ENCODE results near the gene LRRC8C. TPM values are rescaled to one million over a fixed set of nuclear protein-coding genes. Genes with fewer than 3 reads are reported as not detected.

Gene LRRC8C
- total RNA-seq, 1 donor from 2014 or later: 2.3 TPM

DNA sequence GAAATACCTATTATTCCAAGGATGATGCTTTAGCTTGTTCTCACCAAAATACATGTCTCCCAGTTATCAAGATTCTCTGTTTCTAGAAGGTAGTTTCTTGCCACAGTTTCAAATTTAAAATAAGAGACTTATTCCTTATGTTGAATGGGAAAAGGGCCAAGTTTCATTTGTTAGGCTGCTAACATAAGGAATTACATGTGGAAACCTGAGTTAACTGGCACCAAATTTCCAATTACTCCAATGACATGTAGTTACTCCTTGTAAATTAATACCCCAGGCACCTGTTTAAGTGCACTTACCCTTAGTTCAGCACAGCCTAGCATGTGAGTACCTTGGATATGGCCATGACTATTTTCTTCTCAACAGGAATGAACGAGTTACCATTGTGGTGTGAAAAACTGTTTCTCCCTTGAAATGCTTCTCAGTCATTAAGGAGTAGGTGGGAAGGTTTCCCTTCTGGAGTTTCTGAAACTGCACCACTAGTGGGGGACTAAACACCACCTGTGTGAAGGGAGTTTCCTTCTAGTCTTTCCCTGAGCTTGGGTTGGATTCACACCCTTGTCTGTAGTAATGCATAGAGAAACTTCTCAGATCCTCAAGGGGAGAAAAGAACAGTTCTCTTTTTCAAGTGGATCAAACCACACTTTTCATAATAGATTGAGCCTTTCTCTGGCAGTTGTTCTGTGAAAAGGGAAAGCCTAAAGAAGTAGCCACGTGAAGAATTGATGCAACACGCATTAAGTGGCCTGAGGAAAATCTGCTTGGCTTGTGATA, 32.3 kb upstream of the LRRC8C start:
- Histone ChIP-seq H3K36me3 (ENCODE audit: insufficient read depth, low read length) (no peaks in the 10 kb centered on the region), H3K27ac (ENCODE audit: low read depth, low read length) (no peak overlapping the region), H3K9ac (ENCODE audit: low read length) (no peak overlapping the region), H3K4me3 (ENCODE audit: insufficient read depth, low read depth, low read length) (no peak overlapping the region), H2AFZ (ENCODE audit: low read depth, low read length) (no peak overlapping the region), H3K79me2 (ENCODE audit: insufficient read depth, low read length) (no peaks in the 10 kb centered on the region), H3K4me1 (ENCODE audit: insufficient read depth, low read length) (peaks cover 12% of the 10 kb centered on the region), H4K20me1 (ENCODE audit: insufficient read depth, low read length) (no peaks in the 10 kb centered on the region), H3K9me3 (ENCODE audit: insufficient read depth, low read depth, low read length) (no peaks in the 10 kb centered on the region), H3K27me3 (ENCODE audit: insufficient read depth, low read length) (no peaks in the 10 kb centered on the region), H3K4me2 (ENCODE audit: low read length) (no peak overlapping the region)
- no peak for FAIRE-seq
- no peak overlapping the region for H3K4me3 Mint-ChIP-seq (ENCODE audit: unreplicated experiment)
- no peaks in the 10 kb centered on the region for H3K36me3 Mint-ChIP-seq (ENCODE audit: low read depth, unreplicated experiment)
- H3K4me1 Mint-ChIP-seq (ENCODE audit: low read depth, unreplicated experiment): peaks cover 12% of the 10 kb centered on the region
- no peak for DNase-seq (ENCODE audit: low read depth)
- H3K9me3 Mint-ChIP-seq (ENCODE audit: unreplicated experiment): no peaks in the 10 kb centered on the region
- no peak overlapping the region for H3K27ac Mint-ChIP-seq (ENCODE audit: unreplicated experiment)
- TF ChIP-seq EZH2 (IDR thresholded peaks at IDR 0.05; ENCODE audit: insufficient read depth, low read length): no peak
- TF ChIP-seq, protein P1, sequence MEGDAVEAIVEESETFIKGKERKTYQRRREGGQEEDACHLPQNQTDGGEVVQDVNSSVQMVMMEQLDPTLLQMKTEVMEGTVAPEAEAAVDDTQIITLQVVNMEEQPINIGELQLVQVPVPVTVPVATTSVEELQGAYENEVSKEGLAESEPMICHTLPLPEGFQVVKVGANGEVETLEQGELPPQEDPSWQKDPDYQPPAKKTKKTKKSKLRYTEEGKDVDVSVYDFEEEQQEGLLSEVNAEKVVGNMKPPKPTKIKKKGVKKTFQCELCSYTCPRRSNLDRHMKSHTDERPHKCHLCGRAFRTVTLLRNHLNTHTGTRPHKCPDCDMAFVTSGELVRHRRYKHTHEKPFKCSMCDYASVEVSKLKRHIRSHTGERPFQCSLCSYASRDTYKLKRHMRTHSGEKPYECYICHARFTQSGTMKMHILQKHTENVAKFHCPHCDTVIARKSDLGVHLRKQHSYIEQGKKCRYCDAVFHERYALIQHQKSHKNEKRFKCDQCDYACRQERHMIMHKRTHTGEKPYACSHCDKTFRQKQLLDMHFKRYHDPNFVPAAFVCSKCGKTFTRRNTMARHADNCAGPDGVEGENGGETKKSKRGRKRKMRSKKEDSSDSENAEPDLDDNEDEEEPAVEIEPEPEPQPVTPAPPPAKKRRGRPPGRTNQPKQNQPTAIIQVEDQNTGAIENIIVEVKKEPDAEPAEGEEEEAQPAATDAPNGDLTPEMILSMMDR (IDR thresholded peaks at IDR 0.05; ENCODE audit: insufficient read depth, low read depth, low read length): no peak
- peaks cover 27% of the 10 kb centered on the region for H3K27me3 Mint-ChIP-seq (ENCODE audit: low read depth, unreplicated experiment)

DNA sequence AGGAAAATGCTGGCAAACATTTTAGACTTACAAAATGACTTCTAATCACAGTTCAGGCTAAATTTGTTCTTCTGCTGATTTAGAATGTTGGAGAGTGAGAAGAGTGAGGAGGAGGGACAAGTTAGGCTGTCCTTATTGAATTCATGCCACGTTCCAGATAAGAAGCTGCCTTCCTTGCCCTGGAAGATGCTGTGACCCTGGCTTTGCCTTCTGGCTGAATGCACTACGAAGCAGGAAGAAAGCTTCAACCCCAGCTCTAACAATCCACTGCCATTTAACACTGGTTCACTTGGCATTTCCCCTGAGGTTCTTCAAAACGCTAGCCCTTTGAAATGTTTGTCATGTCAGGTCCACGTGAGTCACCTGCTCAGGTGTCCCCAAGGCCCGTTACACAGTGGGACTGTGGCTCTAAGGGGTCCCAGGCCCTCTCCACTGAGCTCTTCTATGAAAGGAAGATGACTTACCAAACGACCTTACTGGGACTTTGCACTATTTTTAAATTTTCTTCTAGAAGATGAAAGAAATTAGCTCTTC, 30.0 kb upstream of the LRRC8C start:
- peaks cover 18% of the 10 kb centered on the region for H3K4me1 ChIP-seq (ENCODE audit: insufficient read depth, low read length)
- H3K4me2 ChIP-seq (ENCODE audit: low read length): no peak overlapping the region
- no peak for TF ChIP-seq EZH2 (IDR thresholded peaks at IDR 0.05; ENCODE audit: insufficient read depth, low read length)
- TF ChIP-seq, protein P1 (IDR thresholded peaks at IDR 0.05; ENCODE audit: insufficient read depth, low read depth, low read length): no peak
- Mint-ChIP-seq H3K36me3 (ENCODE audit: low read depth, unreplicated experiment) (no peaks in the 10 kb centered on the region), H3K27ac (ENCODE audit: unreplicated experiment) (no peak overlapping the region), H3K9me3 (ENCODE audit: unreplicated experiment) (no peaks in the 10 kb centered on the region), H3K27me3 (ENCODE audit: low read depth, unreplicated experiment) (peaks cover 30% of the 10 kb centered on the region), H3K4me1 (ENCODE audit: low read depth, unreplicated experiment) (peaks cover 23% of the 10 kb centered on the region), H3K4me3 (ENCODE audit: unreplicated experiment) (no peak overlapping the region)
- no peaks in the 10 kb centered on the region for H3K36me3 ChIP-seq (ENCODE audit: insufficient read depth, low read length)
- no peak overlapping the region for H3K27ac ChIP-seq (ENCODE audit: low read depth, low read length)
- no peaks in the 10 kb centered on the region for H3K9me3 ChIP-seq (ENCODE audit: insufficient read depth, low read depth, low read length)
- H3K79me2 ChIP-seq (ENCODE audit: insufficient read depth, low read length): no peaks in the 10 kb centered on the region
- H2AFZ ChIP-seq (ENCODE audit: low read depth, low read length): no peak overlapping the region
- no peaks in the 10 kb centered on the region for H3K27me3 ChIP-seq (ENCODE audit: insufficient read depth, low read length)
- DNase-seq (ENCODE audit: low read depth): no peak
- no peak overlapping the region for H3K4me3 ChIP-seq (ENCODE audit: insufficient read depth, low read depth, low read length)
- H3K9ac ChIP-seq (ENCODE audit: low read length): no peak overlapping the region
- H4K20me1 ChIP-seq (ENCODE audit: insufficient read depth, low read length): no peaks in the 10 kb centered on the region
- FAIRE-seq: no peak

All from astrocyte (in vitro differentiated cells and primary cell).